Stimulated activated naive CD8-positive, alpha-beta T cell treated with anti-CD3 and anti-CD28 coated beads, Interleukin-15, Interleukin-2, amounts not matched to agents 100 ng/mL and 50 ng/mL, for 24 hours (primary cell): ENCODE results near the gene POLE2.
"Not testable (repeated sequence)": the region's sequence is repeated elsewhere in the genome, so short reads cannot be mapped to it uniquely, and the experiment has no call there.

ENCODE experiments used
- H3K27ac Mint-ChIP-seq: one replicate; pipeline ENCODE4 v1.8.0; 2021; ENCODE audit warnings: mild to moderate bottlenecking, mixed read lengths
- H3K27me3 Mint-ChIP-seq: one replicate; pipeline ENCODE4 v1.8.0; 2021; ENCODE audit warnings: mixed read lengths
- H3K36me3 Mint-ChIP-seq: one replicate; pipeline ENCODE4 v1.8.0; 2021; ENCODE audit warnings: low read depth, mixed read lengths
- H3K4me1 Mint-ChIP-seq: one replicate; pipeline ENCODE4 v1.8.0; 2021; ENCODE audit warnings: low read depth, mixed read lengths
- H3K4me3 Mint-ChIP-seq: one replicate; pipeline ENCODE4 v1.8.0; 2021; ENCODE audit warnings: mild to moderate bottlenecking, mixed read lengths
- H3K9me3 Mint-ChIP-seq: one replicate; pipeline ENCODE4 v1.8.0; 2021; ENCODE audit warnings: mixed read lengths

Gene POLE2

DNA sequence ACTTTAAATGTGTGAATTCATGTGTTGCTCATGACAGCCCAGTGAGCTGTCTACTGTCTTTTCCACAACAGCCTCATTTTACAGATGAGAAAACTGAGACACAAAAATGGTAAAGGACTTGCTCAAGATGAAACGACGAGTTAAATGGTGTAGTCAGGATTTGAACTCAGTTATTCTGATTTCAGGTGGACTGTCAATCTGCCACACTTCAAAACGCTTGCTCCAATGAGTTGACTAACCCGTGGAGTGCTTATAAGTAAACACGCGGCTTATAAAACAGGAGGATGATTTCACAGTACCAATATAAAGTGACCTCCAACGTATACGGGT lies 652 bp upstream of the POLE2 start:
- Mint-ChIP-seq H3K4me3 (peak overlapping the region; percentile 88), H3K27me3 (no peaks in the 10 kb centered on the region), H3K36me3 (peaks cover 5% of the 10 kb centered on the region), H3K9me3 (no peaks in the 10 kb centered on the region), H3K27ac (peak overlapping the region; percentile 88), H3K4me1 (peaks cover 30% of the 10 kb centered on the region)

DNA sequence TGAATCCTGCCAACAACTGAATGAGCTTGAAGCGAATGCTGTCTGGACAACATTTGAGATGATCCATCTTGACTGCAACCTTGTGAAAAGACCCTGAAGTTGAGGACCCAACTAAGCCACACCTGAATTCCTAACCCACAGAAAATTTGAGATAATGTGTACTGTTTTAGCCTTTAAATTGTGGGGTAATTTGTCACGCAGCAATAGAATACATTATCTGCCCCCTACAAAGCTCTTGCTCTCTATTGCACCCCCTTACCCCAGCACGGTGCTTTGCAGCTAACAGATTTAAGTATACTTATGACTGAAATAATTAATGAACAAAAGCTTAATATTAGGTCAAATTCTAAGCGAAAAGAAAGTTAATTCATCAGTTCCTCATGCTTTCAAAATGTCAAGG lies 1.6 kb downstream of the POLE2 start:
- Mint-ChIP-seq H3K4me1 (peaks cover 20% of the 10 kb centered on the region), H3K4me3 (peak overlapping the region; percentile 88), H3K36me3 (peaks cover 18% of the 10 kb centered on the region), H3K27me3 (no peaks in the 10 kb centered on the region), H3K9me3 (no peaks in the 10 kb centered on the region), H3K27ac (peak overlapping the region; percentile 63)

GRCh38 chr14:49679271-49679670 lies 8.7 kb downstream of the POLE2 start:
- H3K4me1 Mint-ChIP-seq = no peaks in the 10 kb centered on the region
- H3K27ac Mint-ChIP-seq = no peak overlapping the region
- no peak overlapping the region for H3K4me3 Mint-ChIP-seq
- peaks cover 63% of the 10 kb centered on the region for H3K36me3 Mint-ChIP-seq
- H3K27me3 Mint-ChIP-seq = no peaks in the 10 kb centered on the region
- H3K9me3 Mint-ChIP-seq = no peaks in the 10 kb centered on the region

- H3K4me3 Mint-ChIP-seq = no peak overlapping the region
- no peaks in the 10 kb centered on the region for H3K4me1 Mint-ChIP-seq
- H3K36me3 Mint-ChIP-seq = peaks cover 71% of the 10 kb centered on the region
- no peak overlapping the region for H3K27ac Mint-ChIP-seq
- no peaks in the 10 kb centered on the region for H3K27me3 Mint-ChIP-seq
- H3K9me3 Mint-ChIP-seq = no peaks in the 10 kb centered on the region
These were observed 10.4 kb downstream of the POLE2 start for GRCh38 chr14:49677643-49678042.

DNA sequence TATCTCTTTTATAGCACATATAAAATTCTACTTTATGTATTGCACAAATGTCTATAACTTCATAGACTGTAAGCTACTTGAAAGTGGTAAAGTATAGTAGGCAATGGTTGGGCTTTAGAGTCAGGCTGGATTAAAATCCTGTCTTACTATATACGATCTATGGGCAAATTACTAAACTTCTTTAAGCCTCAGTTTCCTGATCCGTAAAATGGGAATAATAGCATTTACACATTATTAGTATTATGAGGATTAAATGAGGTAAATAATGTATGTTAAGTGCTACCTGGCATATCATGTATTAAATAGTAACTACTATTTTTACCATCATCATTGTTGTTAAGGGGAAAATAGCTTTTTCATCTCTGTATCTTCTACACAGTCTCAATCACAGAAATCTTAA lies 14.4 kb downstream of the POLE2 start:
- H3K4me3 Mint-ChIP-seq = no peak overlapping the region
- H3K9me3 Mint-ChIP-seq = no peaks in the 10 kb centered on the region
- H3K36me3 Mint-ChIP-seq = peaks cover 70% of the 10 kb centered on the region

GRCh38 chr14:49670475-49670874 lies 17.5 kb downstream of the POLE2 start:
- Mint-ChIP-seq H3K27ac (no peak overlapping the region), H3K4me1 (no peaks in the 10 kb centered on the region), H3K27me3 (no peaks in the 10 kb centered on the region), H3K4me3 (no peak overlapping the region), H3K9me3 (no peaks in the 10 kb centered on the region), H3K36me3 (peaks cover 70% of the 10 kb centered on the region)

More for the DNA sequence above, 14.4 kb downstream of the POLE2 start:
- Mint-ChIP-seq H3K4me1 (no peaks in the 10 kb centered on the region), H3K27ac (no peak overlapping the region), H3K27me3 (no peaks in the 10 kb centered on the region)

GRCh38 chr14:49659526-49660455 lies 28.2 kb downstream of the POLE2 start:
- peak overlapping the region; percentile 8 for H3K27ac Mint-ChIP-seq
- no peaks in the 10 kb centered on the region for H3K9me3 Mint-ChIP-seq
- peaks cover 27% of the 10 kb centered on the region for H3K36me3 Mint-ChIP-seq
- no peak overlapping the region for H3K4me3 Mint-ChIP-seq
- H3K4me1 Mint-ChIP-seq = no peaks in the 10 kb centered on the region
- no peaks in the 10 kb centered on the region for H3K27me3 Mint-ChIP-seq

GRCh38 chr14:49657500-49657899 lies 30.5 kb downstream of the POLE2 start:
- H3K4me1 Mint-ChIP-seq, H3K4me3 Mint-ChIP-seq, H3K9me3 Mint-ChIP-seq, H3K27ac Mint-ChIP-seq, H3K27me3 Mint-ChIP-seq: not testable (repeated sequence)
- peaks cover 18% of the 10 kb centered on the region for H3K36me3 Mint-ChIP-seq

GRCh38 chr14:49654511-49654910 lies 33.5 kb downstream of the POLE2 start:
- Mint-ChIP-seq H3K4me3 (no peak overlapping the region), H3K4me1 (no peaks in the 10 kb centered on the region), H3K27me3 (no peaks in the 10 kb centered on the region), H3K36me3 (peaks cover 22% of the 10 kb centered on the region), H3K9me3 (no peaks in the 10 kb centered on the region), H3K27ac (no peak overlapping the region)

GRCh38 chr14:49653508-49653907 lies 34.5 kb downstream of the POLE2 start:
- Mint-ChIP-seq H3K9me3 (no peaks in the 10 kb centered on the region), H3K36me3 (peaks cover 25% of the 10 kb centered on the region), H3K4me3 (no peak overlapping the region), H3K4me1 (no peaks in the 10 kb centered on the region), H3K27me3 (no peaks in the 10 kb centered on the region), H3K27ac (no peak overlapping the region)

- Mint-ChIP-seq H3K27ac (peak overlapping the region; percentile 70), H3K9me3 (no peaks in the 10 kb centered on the region), H3K4me3 (no peak overlapping the region), H3K36me3 (peaks cover 55% of the 10 kb centered on the region), H3K27me3 (no peaks in the 10 kb centered on the region), H3K4me1 (peaks cover 47% of the 10 kb centered on the region)
These were observed 45.9 kb downstream of the POLE2 start for GRCh38 chr14:49642163-49642562.

DNA sequence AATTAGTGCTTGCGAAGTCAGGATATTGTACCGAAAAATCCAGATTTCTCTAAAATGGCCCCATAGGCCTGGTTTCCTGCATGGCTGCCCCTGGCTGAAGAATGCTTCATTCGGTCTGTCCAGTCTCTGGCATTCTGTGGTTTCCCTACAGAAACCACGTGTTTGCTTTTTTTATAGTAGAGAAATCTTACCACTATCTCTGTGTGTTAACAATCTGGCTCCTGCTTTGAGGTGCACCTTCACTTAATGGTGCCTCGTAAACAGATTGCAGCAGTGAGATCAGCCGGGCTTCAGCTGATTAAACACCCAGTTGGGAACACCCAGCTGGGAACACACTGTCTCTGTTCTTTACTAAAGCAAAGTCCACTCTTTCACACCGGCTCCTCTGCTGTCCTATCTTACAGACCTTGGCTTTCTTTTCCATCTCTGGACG lies 46.3 kb downstream of the POLE2 start:
- Mint-ChIP-seq H3K9me3 (no peaks in the 10 kb centered on the region), H3K27me3 (no peaks in the 10 kb centered on the region), H3K36me3 (peaks cover 55% of the 10 kb centered on the region), H3K4me3 (no peak overlapping the region), H3K27ac (peak overlapping the region; percentile 70), H3K4me1 (peaks cover 47% of the 10 kb centered on the region)

DNA sequence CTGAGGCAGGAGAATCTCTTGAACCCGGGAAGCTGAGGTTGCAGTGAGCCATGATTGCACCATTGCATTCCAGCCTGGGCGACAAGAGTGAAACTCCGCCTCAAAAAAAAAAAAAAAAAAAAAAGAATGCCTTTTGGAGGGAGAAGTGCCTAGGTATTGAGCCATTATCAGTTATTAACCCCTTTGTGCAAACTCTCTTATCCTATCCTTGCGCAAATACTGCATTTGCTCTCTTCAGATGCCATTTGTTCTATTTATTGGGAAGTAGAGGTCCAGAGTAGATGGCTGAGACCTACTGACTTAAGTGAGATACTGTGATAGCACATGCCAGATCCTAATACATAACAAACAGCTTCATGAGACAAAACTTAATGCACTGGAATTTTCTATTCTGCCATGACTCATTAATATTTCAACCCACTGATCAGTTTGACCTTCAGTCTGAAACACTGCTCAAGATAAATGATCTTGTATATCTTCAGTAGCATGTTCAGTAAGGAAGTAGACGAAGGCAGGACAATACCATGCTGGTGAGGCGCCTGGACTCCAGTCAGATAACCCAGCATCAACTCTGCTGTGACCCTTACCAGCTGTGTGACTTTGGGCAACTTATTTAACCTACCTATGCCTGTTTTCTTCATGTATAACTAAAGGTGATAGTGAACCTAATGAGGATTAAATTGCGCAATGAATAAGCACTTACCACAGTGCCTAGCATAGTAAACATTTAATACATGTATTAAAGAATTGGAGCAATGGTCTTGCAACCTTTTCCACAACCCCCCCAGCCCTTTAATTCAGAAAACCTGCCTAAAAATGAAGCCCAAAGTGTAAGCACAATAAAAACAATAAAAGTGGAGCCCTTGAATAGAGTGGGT lies 47.2 kb downstream of the POLE2 start:
- H3K9me3 Mint-ChIP-seq = no peaks in the 10 kb centered on the region
- H3K4me1 Mint-ChIP-seq = peaks cover 55% of the 10 kb centered on the region
- H3K4me3 Mint-ChIP-seq = no peak overlapping the region
- H3K27ac Mint-ChIP-seq = peak overlapping the region; percentile 45
- no peaks in the 10 kb centered on the region for H3K27me3 Mint-ChIP-seq
- H3K36me3 Mint-ChIP-seq = peaks cover 59% of the 10 kb centered on the region

DNA sequence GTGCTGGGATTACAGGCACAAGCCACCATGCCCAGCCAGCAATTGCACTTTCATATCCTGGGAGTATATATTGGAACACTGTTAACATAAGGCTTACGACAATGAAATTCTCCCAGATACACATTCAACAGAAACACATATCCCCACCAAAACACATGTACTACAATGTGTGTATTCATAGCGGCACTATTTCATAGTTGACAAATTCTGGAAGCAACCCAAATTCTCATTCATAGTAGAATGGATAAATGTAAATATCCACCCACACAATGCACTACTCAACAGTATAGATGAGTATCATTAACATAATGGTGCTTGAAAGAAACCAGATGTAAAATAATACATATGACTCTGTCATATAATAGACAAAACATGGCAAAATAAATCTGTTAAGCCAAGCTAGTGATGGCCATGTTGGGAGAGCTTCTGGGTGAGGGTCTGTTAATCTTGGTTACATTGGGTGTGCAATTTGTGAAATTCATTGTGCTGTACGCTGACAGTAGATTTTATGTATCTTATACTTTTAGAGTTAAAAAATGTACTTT lies 50.4 kb downstream of the POLE2 start:
- H3K36me3 Mint-ChIP-seq = peaks cover 62% of the 10 kb centered on the region
- H3K4me1 Mint-ChIP-seq = peaks cover 64% of the 10 kb centered on the region
- H3K27ac Mint-ChIP-seq = peak overlapping the region; percentile 23
- peak overlapping the region; percentile 29 for H3K4me3 Mint-ChIP-seq
- H3K27me3 Mint-ChIP-seq = no peaks in the 10 kb centered on the region
- no peaks in the 10 kb centered on the region for H3K9me3 Mint-ChIP-seq

DNA sequence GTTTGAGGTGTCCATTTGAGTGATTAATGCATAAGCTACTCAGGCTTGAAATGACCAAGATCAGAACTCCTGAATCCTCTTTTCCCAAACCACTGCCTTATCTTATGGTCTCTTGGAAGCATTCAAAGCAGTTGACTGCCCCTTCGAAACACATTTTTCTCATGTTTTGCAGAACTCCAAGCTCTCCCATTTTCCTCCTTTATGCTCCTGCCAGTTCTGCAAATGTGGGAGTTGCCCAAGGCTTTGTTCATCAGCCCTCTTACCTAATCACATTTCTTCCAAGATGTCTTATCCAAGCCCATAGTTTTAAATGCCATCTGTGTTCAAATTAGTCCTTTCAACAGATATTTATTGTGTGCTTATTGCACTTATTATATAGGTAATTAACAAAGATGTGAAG lies 51.1 kb downstream of the POLE2 start:
- Mint-ChIP-seq H3K27ac (peak overlapping the region; percentile 71), H3K4me1 (peaks cover 60% of the 10 kb centered on the region), H3K36me3 (peaks cover 58% of the 10 kb centered on the region), H3K4me3 (peak overlapping the region; percentile 98), H3K27me3 (no peaks in the 10 kb centered on the region), H3K9me3 (no peaks in the 10 kb centered on the region)
